PC-3 (cell line): ENCODE data around the gene GIT2. TPM values are rescaled to one million over a fixed set of nuclear protein-coding genes. Genes with fewer than 3 reads are reported as not detected.

ENCODE experiments used
- ATAC-seq: fragments of 200-7000 bp; cut with Tn5 transposase; 2 replicates; pipeline ENCODE4 v1.9.1; 2020; ENCODE audit warnings: mild to moderate bottlenecking, moderate library complexity
- BruUV-seq: library from RNA; stranded (reverse); fragments of 400-500 nt; replicated peaks from 2 replicates; lab custom pipeline; 2021; lab: Mats Ljungman, UMichigan
- CTCF ChIA-PET: fragments of 300-600 bp; sonication (Branson Sonifier 250); formaldehyde crosslinking; loops from one replicate; lab custom pipeline; 2022; ENCODE audit warnings: antibody characterized with exemption; lab: Charles Lee
- POLR2A ChIA-PET: fragments of 300-600 bp; sonication (Branson Sonifier 250); formaldehyde crosslinking; loops from one replicate; lab custom pipeline; 2022; ENCODE audit warnings: antibody characterized with exemption; ENCODE audit not compliant: unreplicated experiment; lab: Charles Lee
- DNase-seq: peaks from one replicate; pipeline ENCODE4 v3.0.0-alpha.2; 2015
- H2AFZ ChIP-seq: fragments of 300-600 bp; sonication (generic); 2 replicates; pipeline ENCODE4 v1.6.0; 2016; ENCODE audit warnings: antibody characterized with exemption, low read length
- H3F3A ChIP-seq: fragments of 300-600 bp; sonication (generic); one replicate; pipeline ENCODE4 v1.6.0; 2017; ENCODE audit warnings: antibody characterized with exemption, low read length, control low read depth, mild to moderate bottlenecking; ENCODE audit not compliant: unreplicated experiment
- H3K27ac ChIP-seq: fragments of 300-600 bp; sonication (generic); 2 replicates; pipeline ENCODE4 v1.5.1; 2016; ENCODE audit warnings: mild to moderate bottlenecking, low read length
- H3K27me3 ChIP-seq: fragments of 300-600 bp; sonication (generic); 2 replicates; pipeline ENCODE4 v1.6.1; 2016; ENCODE audit warnings: low read length, mixed read lengths
- H3K36me3 ChIP-seq: fragments of 300-600 bp; sonication (generic); 2 replicates; pipeline ENCODE4 v1.6.1; 2016; ENCODE audit warnings: low read depth, mixed run types, low read length, mixed read lengths
- H3K4me1 ChIP-seq: fragments of 300-600 bp; sonication (generic); 2 replicates; pipeline ENCODE4 v1.5.1; 2016; ENCODE audit warnings: low read length; ENCODE audit not compliant: insufficient read depth
- H3K4me2 ChIP-seq: fragments of 300-600 bp; sonication (generic); 2 replicates; pipeline ENCODE4 v1.6.0; 2016; ENCODE audit warnings: low read length
- H3K4me3 ChIP-seq: fragments of 300-600 bp; sonication (generic); 2 replicates; pipeline ENCODE4 v1.5.1; 2016; ENCODE audit warnings: mild to moderate bottlenecking, low read length, mixed read lengths
- H3K79me2 ChIP-seq: fragments of 300-600 bp; sonication (generic); 2 replicates; pipeline ENCODE4 v1.6.1; 2017; ENCODE audit warnings: low read length, mixed read lengths
- H3K9ac ChIP-seq: fragments of 300-600 bp; sonication (generic); 2 replicates; pipeline ENCODE4 v1.6.0; 2016; ENCODE audit warnings: mild to moderate bottlenecking, low read length
- H3K9me2 ChIP-seq: fragments of 300-600 bp; sonication (generic); replicated peaks from 2 replicates; pipeline ENCODE4 v1.6.1; 2016; ENCODE audit warnings: mixed run types, low read length, mixed read lengths
- H3K9me3 ChIP-seq: fragments of 300-600 bp; sonication (generic); 2 replicates; pipeline ENCODE4 v1.6.1; 2016; ENCODE audit warnings: low read length, mixed read lengths
- H4K20me1 ChIP-seq: fragments of 300-600 bp; sonication (generic); 2 replicates; pipeline ENCODE4 v1.6.1; 2016; ENCODE audit warnings: low read length, mixed read lengths
- CTCF ChIP-seq: fragments of 300-600 bp; sonication (generic); conservative IDR thresholded peaks from 2 replicates; pipeline ENCODE4 v1.5.1; 2017; ENCODE audit warnings: antibody characterized with exemption, low read depth, mild to moderate bottlenecking, low read length
- EZH2 ChIP-seq: fragments of 300-600 bp; sonication (generic); IDR thresholded peaks from one replicate; pipeline ENCODE4 v1.6.1; 2017; ENCODE audit warnings: antibody characterized with exemption, mild to moderate bottlenecking, low read length; ENCODE audit not compliant: unreplicated experiment
- EZH2phosphoT487 ChIP-seq: fragments of 300-600 bp; sonication (generic); IDR thresholded peaks from 2 replicates; pipeline ENCODE4 v1.6.1; 2018; ENCODE audit warnings: mild to moderate bottlenecking, antibody characterized with exemption, low read length, borderline replicate concordance
- intact Hi-C: fragments of 100-400 bp; cut with micrococcal nuclease; formaldehyde crosslinking; loops from 2 replicates; pipeline ENCODE4 v1.9.0; 2023
- total RNA-seq: library from RNA; depleted of rRNA; stranded (reverse); fragments of >200 nt; gene quantifications from 2 replicates; pipeline ENCODE4 v1.2.3, GENCODE V29; 2014

GIT2 gene
- total RNA-seq, 1 experiment from 2014 or later = 26.8 TPM

GRCh38 chr12:109925185-109925840, 70.9 kb downstream of the GIT2 start:
- Histone ChIP-seq H3K9me2 (no peaks in the 10 kb centered on the region), H3K27me3 (no peaks in the 10 kb centered on the region), H3K27ac (no peak overlapping the region), H3K4me3 (no peak overlapping the region), H3K4me1 (no peaks in the 10 kb centered on the region), H3F3A (no peaks in the 10 kb centered on the region), H3K36me3 (no peaks in the 10 kb centered on the region), H3K9ac (no peak overlapping the region), H4K20me1 (no peaks in the 10 kb centered on the region), H3K9me3 (no peaks in the 10 kb centered on the region), H2AFZ (no peak overlapping the region), H3K4me2 (no peak overlapping the region), H3K79me2 (no peaks in the 10 kb centered on the region)
- TF ChIP-seq EZH2phosphoT487 = no peak
- no peak for TF ChIP-seq CTCF
- no peak for TF ChIP-seq EZH2
- no TSS peak for BruUV-seq
- intact Hi-C loops = no loop called here
- ChIA-PET POLR2A (no interaction called here), CTCF (no interaction called here)
- DNase-seq (no peak), ATAC-seq (no peak)

- no TSS peak for BruUV-seq
- H2AFZ ChIP-seq = no peak overlapping the region
- H3K27ac ChIP-seq = no peak overlapping the region
- H3K27me3 ChIP-seq = no peaks in the 10 kb centered on the region
- no peaks in the 10 kb centered on the region for H3K9me3 ChIP-seq
- no peak overlapping the region for H3K4me3 ChIP-seq
- no peak overlapping the region for H3K4me2 ChIP-seq
- H3K79me2 ChIP-seq = no peaks in the 10 kb centered on the region
- H3K9ac ChIP-seq = no peak overlapping the region
- no peaks in the 10 kb centered on the region for H3K9me2 ChIP-seq
- H3K4me1 ChIP-seq = no peaks in the 10 kb centered on the region
- ATAC-seq (no peak), DNase-seq (no peak)
- no peaks in the 10 kb centered on the region for H4K20me1 ChIP-seq
- TF ChIP-seq CTCF = no peak
- no peak for TF ChIP-seq EZH2phosphoT487
- TF ChIP-seq EZH2 = no peak
- peaks cover 6% of the 10 kb centered on the region; the same call in 1 of the 2 replicates for H3K36me3 ChIP-seq
- POLR2A ChIA-PET = no interaction called here
- CTCF ChIA-PET = no interaction called here
- intact Hi-C loops = no loop called here
- no peaks in the 10 kb centered on the region for H3F3A ChIP-seq
These were observed 72.5 kb downstream of the GIT2 start for GRCh38 chr12:109923481-109924245.

- Histone ChIP-seq H3K27me3 (no peaks in the 10 kb centered on the region), H3F3A (no peaks in the 10 kb centered on the region), H3K9me2 (no peaks in the 10 kb centered on the region), H3K27ac (no peak overlapping the region), H3K4me1 (no peaks in the 10 kb centered on the region), H3K4me3 (no peak overlapping the region), H3K9me3 (no peaks in the 10 kb centered on the region), H4K20me1 (no peaks in the 10 kb centered on the region), H3K36me3 (peaks cover 6% of the 10 kb centered on the region; the same call in 1 of the 2 replicates), H2AFZ (no peak overlapping the region), H3K4me2 (no peak overlapping the region), H3K79me2 (no peaks in the 10 kb centered on the region), H3K9ac (no peak overlapping the region)
- BruUV-seq = no TSS peak
- TF ChIP-seq EZH2 (no peak), EZH2phosphoT487 (no peak), CTCF (no peak)
- ChIA-PET CTCF (no interaction called here), POLR2A (no interaction called here)
- no peak for ATAC-seq
- intact Hi-C loops = no loop called here
- no peak for DNase-seq
These were observed 73.1 kb downstream of the GIT2 start for GRCh38 chr12:109923038-109923437.
